ENCODE results near the gene DENND10. TPM values are rescaled to one million over a fixed set of nuclear protein-coding genes. Genes with fewer than 3 reads are reported as not detected.

Gene DENND10
- total RNA-seq, 1 donor from 2014 or later, result 42.2 TPM

DNA sequence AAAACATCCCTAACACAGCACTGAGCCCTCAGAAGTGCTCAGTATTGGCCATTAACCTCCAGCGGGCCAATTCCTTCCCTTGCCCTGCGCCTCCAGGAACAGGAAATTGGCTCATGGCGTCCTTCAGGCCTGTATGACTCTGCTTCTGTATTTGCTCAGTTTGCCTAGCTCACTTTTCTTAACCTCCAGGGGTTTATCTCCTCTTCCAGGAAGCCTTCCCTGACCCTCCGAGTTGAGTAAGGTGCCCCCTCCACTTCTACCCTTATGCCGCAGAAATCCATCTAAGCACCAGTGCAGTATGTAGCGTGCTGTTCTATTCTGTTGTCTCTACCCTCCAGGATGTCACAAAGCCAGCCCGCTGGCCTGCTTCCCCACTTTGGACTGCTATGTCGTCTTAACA, 62.7 kb downstream of the DENND10 start:
- no peak for DNase-seq (ENCODE audit: extremely low spot score in 2 of 2)
- Histone ChIP-seq H3K9me3 (no peaks in the 10 kb centered on the region), H3K27me3 (no peaks in the 10 kb centered on the region), H3K4me1 (peaks cover 18% of the 10 kb centered on the region), H3K36me3 (peaks cover 0 to 30% of the 10 kb centered on the region in 2 donors), H3K4me3 (no peak overlapping the region), H3K27ac (peak overlapping the region; percentile 86)
- TF ChIP-seq POLR2AphosphoS5 (IDR thresholded peaks at IDR 0.05; ENCODE audit: insufficient read depth in 1 of 2, low read depth in 1 of 2) (no peak), CTCF (IDR thresholded peaks at IDR 0.05) (no peak), POLR2A (IDR thresholded peaks at IDR 0.05) (no peak)
- intact Hi-C loops (cut with DNase I), result no loop called here

- Histone ChIP-seq H3K36me3 (peaks cover 0 to 35% of the 10 kb centered on the region in 2 donors), H3K27me3 (no peaks in the 10 kb centered on the region), H3K4me3 (no peak overlapping the region), H3K4me1 (peaks cover 18% of the 10 kb centered on the region), H3K9me3 (no peaks in the 10 kb centered on the region), H3K27ac (no peak overlapping the region)
- DNase-seq (ENCODE audit: extremely low spot score in 2 of 2), result no peak
- intact Hi-C loops (cut with DNase I), result no loop called here
- no peak for TF ChIP-seq POLR2A (IDR thresholded peaks at IDR 0.05)
- no peak for TF ChIP-seq CTCF (IDR thresholded peaks at IDR 0.05)
- no peak for TF ChIP-seq POLR2AphosphoS5 (IDR thresholded peaks at IDR 0.05; ENCODE audit: insufficient read depth in 1 of 2, low read depth in 1 of 2)
Observed at GRCh38 chr10:119167041-119167440, 63.1 kb downstream of the DENND10 start.

DNA sequence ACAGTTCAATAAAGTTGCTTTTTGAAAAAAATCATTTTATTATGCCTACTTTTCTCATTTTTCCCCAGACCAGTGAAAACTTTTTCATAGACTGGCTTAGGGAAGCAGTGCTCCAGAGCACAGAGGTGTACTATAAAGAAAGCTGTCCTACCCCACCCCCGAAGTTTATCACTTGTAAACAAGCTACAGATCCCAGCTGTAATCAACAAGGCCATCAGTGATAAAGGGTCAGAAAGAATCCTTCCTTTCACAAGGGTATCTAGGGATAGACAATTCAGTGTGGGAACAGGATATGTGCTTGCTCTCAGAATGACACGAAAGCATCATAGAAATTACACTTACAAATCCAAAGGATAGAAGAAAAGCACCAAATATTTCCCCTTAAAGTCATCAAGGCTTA, 70.2 kb downstream of the DENND10 start:
- H3K9me3 ChIP-seq, result no peaks in the 10 kb centered on the region
- TF ChIP-seq POLR2AphosphoS5 (IDR thresholded peaks at IDR 0.05; ENCODE audit: insufficient read depth in 1 of 2, low read depth in 1 of 2) (no peak), POLR2A (IDR thresholded peaks at IDR 0.05) (no peak), CTCF (IDR thresholded peaks at IDR 0.05) (no peak)
- peaks cover 0 to 54% of the 10 kb centered on the region in 2 donors for H3K36me3 ChIP-seq

GRCh38 chr10:119176166-119176565, 72.3 kb downstream of the DENND10 start:
- Histone ChIP-seq H3K36me3 (peaks cover 0 to 36% of the 10 kb centered on the region in 2 donors), H3K4me3 (no peak overlapping the region), H3K9me3 (no peaks in the 10 kb centered on the region), H3K4me1 (peaks cover 21% of the 10 kb centered on the region), H3K27ac (no peak overlapping the region), H3K27me3 (no peaks in the 10 kb centered on the region)
- DNase-seq (ENCODE audit: extremely low spot score in 2 of 2), result no peak
- no peak for TF ChIP-seq POLR2AphosphoS5 (IDR thresholded peaks at IDR 0.05; ENCODE audit: insufficient read depth in 1 of 2, low read depth in 1 of 2)
- TF ChIP-seq POLR2A (IDR thresholded peaks at IDR 0.05), result no peak
- no peak for TF ChIP-seq CTCF (IDR thresholded peaks at IDR 0.05)
- intact Hi-C loops (cut with DNase I), result no loop called here

More for the DNA sequence above, 70.2 kb downstream of the DENND10 start:
- intact Hi-C loops (cut with DNase I), result no loop called here
- H3K27me3 ChIP-seq, result no peaks in the 10 kb centered on the region
- no peak for DNase-seq (ENCODE audit: extremely low spot score in 2 of 2)
- no peak overlapping the region for H3K27ac ChIP-seq
- H3K4me1 ChIP-seq, result peaks cover 20% of the 10 kb centered on the region
- H3K4me3 ChIP-seq, result no peak overlapping the region

DNA sequence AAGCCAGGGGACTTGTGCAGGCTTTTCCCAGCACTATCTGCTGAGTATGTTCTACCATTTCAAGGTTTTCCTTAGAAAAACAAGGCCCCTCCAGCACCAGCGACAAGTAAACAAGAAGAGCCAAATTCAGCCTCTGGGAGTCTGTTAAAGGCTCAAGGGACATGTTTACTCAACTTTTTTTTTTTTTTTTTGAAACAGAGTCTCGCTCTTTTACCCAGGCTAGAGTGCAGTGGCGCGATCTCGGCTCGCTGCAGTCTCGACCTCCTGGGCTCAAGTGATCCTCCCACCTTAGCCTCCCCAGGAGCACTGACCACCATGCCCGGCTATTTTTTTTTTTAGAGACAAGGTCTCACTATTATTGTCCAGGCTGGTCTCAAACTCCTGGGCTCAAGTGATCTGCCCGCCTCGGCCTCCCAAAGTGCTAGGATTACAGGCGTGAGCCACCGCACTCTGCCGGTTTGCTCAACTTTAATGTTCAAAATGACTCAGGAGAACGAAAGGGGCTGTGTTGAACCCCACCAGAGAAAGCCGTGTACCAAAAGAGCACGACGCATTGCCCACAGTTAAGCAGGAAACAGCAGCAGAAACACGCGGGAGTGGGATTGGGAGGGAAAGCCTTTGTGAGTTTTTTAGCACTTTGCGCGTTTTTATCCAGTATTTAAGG, 73.9 kb downstream of the DENND10 start:
- H3K36me3 ChIP-seq, result peaks cover 0 to 19% of the 10 kb centered on the region in 2 donors
- DNase-seq (ENCODE audit: extremely low spot score in 2 of 2), result no peak
- no peak for TF ChIP-seq CTCF (IDR thresholded peaks at IDR 0.05)
- no peak for TF ChIP-seq POLR2AphosphoS5 (IDR thresholded peaks at IDR 0.05; ENCODE audit: insufficient read depth in 1 of 2, low read depth in 1 of 2)
- no peak for TF ChIP-seq POLR2A (IDR thresholded peaks at IDR 0.05)
- H3K27me3 ChIP-seq, result no peaks in the 10 kb centered on the region
- peak overlapping the region; percentile 85 for H3K27ac ChIP-seq
- intact Hi-C loops (cut with DNase I), result no loop called here
- peak overlapping the region; percentile 50 to 63 for H3K4me3 ChIP-seq
- no peaks in the 10 kb centered on the region for H3K9me3 ChIP-seq
- H3K4me1 ChIP-seq, result peaks cover 21% of the 10 kb centered on the region
